NAMALWA (cell line): ENCODE measurements around the gene AHR.
A peak's percentile ranks its signal among the peaks of the same experiment; 100 is the strongest.

ENCODE experiments used
- DNase-seq: peaks from one replicate; pipeline ENCODE4 v3.0.0-alpha.2; 2015; ENCODE audit warnings: low spot score

Gene AHR

DNA sequence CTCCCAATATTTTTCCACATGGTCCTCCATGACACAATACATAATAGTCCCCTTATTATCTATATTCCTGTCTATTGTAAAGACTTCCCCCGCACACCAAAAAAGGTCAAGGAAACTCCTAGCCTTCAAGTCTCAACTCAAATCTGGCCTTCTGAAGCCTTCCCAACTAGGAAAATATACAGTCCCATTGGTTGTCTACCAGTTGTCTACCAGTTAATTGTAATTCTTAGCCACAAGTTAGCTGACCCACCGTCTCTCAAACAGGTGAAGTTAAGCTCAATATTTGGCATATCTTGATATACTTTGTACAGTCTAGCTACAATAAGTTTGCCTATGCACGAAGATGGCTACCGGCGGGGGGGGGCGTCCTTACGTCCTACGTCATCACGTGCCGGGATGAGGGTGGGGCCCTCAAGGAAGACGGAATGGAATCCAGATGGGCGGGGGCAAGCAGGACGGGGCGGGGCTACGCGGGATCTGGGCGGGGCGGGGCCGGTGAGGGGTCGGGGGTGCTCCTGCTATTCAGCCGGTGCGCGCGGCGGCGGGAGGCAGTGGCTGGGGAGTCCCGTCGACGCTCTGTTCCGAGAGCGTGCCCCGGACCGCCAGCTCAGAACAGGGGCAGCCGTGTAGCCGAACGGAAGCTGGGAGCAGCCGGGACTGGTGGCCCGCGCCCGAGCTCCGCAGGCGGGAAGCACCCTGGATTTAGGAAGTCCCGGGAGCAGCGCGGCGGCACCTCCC is at the start of gene AHR:
TSS of gene AHR (plus strand) at position 551 of the 738 bp plus-strand sequence. CDS start 613 bp downstream, outside the sequence.
- DNase-seq = no peak

DNA sequence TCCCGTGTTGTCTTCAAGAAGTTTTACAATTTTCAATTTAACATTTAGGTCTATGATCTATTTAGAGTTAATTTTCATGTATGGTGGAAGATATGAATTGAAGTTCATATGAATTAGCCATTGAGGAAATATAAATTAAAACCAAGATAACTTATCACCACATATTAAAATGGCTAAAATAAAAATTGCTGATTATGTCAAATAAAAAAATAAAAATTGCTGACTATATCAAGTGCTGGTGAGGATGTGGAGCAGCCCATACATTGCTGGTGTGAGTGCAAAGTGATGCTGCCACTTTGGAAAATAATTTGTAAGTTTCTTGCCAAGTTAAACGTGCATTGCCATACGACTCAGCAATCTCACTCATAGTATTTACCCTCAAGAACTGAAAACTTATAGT is 44.6 kb upstream of the AHR start:
- no peak for DNase-seq

DNA sequence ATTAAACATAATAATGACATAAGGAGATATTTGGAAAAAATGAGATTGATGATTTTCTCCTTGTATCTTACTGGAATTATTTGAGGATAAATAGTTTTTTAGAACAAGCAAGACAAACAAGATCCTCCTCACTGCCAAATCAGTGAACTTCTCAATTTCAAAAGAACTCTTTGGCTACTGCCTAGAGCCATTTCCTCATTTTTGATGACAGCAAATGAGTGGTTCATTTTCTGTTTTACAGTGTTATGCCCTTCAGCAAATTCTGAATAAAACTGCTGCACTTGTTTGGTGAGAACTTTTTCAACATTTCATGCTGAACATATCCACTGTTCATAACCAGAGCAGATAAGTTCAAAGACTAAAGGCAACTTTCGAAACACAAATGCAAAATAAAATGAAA is 42.5 kb upstream of the AHR start:
- DNase-seq = no peak

DNA sequence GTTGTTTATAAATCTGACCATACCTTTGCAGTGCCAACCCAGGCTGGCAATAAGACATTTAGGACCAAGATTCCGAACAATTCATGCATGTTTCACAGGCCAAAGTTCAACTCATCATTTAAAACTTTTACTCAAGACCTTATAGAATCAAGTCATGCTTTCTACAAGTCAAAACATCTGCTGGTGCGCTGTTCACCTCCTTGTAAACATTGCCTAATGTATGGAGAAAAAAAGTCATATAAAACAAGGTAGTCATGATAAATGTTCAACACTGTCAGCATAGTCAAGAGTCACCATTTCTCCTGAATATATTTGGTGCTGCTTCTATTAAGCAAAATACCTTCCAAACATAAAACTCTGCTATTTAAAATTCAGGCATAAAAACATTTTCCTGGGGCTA is 42.1 kb upstream of the AHR start:
- no peak for DNase-seq

DNA sequence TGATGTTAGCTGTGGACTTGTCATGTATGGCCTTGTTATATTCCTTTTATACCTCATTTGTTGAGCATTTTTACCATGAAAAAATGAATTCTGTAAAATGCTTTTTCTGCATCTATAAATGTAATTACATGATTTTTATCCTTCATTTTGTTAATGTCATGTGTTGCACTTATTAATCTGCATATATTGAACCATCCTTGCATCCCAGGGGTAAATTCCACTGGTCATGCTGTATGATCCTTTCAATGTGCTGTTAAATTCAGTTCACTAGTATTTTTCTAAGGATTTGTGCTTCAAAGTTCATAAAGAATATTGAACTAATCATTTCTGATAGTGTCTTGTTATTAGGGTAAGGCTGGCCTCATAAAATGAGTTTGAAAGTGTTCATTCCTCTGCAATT is 31.9 kb upstream of the AHR start:
- DNase-seq = no peak

DNA sequence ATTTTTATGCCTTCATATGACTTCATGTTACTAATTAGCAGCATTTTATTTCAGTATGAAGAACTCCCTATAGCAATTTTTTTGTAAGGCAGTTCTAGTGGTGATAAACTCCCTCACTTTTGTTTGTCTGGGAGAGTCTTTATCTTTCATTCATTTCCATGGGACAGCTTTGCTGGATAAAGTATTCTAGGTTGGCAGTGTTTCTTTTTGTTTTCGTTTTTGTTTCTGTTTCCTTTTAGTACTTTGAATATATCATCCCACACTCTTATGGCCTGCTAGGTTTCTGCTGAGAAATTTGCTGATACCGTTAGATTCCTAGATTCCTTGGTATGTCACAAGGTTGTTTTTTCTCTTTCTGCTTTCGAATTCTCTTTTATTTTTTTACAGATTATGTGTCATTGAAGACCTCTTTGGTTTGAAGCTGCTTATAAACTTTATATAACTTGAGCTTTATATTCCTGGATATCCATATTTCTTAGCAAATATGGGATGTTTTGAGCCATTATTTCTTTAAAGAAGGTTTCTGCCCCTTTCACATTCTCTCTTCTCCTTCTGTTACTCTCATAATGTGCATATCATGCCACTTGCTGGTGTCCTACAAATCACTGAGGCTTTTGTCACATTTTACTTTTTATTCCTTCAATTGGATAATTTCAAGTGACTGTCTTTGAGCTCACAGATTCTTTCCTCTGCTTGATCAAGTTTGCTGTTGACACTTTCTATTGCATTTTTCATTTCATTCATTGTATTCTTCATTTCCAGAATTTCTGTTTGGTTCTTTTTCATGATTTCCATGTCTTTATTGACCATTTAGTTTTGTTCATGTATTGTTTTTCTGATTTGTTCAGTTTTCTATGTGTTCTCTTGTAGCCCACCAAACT is 28.9 kb upstream of the AHR start:
- no peak for DNase-seq

DNA sequence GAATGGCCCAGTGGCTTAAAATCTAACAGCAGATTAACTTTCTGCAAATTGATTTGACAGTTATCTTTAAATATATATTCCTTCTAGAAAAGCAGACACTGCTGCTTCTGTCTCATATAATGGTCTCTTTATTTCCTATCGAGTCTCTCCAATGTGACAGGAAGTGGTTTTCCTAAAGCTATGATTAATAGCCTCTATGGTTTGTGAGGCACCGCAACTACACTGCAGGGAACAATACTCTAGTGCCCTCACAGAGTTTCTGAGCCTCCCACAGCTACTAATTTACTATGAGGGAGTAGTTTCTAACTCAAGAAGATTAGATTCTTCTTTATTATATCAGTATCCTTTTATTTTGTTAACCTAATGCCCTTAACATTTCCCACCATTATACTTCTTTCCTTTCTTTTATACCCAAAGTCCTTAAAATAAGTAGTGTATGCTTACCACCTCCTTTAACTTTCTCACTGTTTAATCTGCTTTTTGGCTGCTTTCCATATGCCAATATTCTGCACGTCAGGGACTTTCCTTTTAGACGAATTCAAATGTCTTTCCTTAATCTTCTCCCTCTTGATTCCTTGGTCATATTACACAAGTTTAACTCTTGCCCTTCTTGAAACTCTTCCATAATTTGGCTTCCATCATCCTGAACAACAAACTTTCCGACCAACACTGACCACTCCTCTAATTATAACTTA is 23.8 kb upstream of the AHR start:
- no peak for DNase-seq

DNA sequence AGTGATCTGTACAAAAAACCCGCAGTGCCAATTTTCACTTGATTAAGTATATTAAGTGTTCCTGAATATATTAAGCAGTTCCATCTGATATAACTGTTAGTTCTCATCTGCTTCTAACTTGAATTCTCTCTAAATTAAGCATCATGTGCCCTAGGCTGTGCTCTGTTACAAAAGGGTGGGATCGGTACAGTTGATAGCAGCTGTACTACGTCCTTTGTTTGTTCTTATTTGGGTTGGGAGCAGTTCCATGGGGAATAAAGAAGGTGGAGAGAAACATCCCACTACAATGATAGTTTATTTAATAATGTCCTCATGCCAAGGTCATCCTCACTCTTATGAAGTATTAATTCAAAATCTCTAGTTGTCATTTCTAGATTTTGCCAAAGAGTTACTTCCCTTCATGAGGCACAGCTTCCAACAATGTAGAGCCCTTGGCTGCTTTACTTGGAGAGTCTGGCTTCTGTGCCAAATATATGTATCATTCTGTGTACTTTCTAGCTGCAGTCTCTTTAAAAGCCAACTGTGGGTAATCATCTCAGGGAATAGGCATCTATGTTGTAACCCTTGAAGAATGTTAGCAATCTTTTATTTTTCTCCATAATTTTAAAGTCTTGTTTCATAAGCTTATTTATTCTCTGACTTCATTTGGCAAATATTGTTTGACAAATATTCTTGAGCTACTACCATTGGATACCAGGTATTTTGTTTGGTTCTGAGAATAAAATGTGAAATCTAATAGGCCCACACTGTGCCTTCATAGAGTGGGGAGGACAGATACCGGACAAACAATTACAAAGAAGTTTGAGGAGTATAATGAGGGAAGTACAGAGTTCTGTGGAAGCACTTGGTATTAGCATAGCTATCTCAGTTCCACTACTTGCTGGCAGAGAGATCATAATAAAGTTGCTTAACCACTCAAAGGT is 22.4 kb upstream of the AHR start:
- no peak for DNase-seq

DNA sequence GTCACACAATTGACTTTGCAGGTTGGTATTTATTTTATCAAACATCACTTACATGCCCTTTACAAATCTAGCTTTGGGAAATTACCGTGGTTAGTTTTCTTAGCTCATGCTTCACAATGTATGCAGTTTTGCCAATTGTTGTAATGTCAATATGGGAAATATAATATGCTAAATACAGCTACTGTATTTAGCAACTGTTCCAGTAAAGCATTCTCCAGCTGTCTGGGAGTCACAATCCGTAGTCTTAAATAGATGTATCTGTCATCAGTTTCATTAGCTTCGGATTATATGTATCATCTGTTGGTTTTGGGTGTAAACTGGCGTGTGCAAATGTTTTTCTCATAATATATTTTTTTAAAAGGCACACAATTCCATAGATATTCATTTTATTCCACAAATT is 19.4 kb upstream of the AHR start:
- no peak for DNase-seq

DNA sequence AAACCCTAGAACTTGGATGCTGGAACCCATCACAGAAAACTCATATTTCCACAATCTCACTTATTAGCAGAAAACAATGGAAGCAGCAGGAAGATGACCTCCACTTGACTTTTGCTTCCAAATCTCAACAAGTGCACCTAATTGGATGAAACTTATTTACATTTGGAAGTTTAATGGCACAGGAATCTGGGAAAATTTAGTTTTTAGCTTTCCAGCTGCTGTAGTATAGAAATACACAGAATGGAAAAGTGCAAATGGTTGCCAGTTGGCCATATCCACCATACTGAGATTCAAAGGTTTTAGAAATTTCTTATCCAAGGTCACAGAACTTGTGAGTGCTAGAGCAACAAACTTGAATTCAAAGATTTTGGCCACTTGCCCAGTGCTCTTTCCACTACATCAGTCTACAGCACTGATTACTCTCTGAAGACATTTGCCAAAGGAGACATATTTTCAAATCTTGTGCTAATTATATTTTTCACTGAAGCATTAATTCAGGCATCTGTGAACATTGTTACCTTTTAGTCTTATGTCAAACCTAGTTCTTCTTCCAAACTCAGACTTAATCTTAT is 9.3 kb upstream of the AHR start:
- DNase-seq = no peak

DNA sequence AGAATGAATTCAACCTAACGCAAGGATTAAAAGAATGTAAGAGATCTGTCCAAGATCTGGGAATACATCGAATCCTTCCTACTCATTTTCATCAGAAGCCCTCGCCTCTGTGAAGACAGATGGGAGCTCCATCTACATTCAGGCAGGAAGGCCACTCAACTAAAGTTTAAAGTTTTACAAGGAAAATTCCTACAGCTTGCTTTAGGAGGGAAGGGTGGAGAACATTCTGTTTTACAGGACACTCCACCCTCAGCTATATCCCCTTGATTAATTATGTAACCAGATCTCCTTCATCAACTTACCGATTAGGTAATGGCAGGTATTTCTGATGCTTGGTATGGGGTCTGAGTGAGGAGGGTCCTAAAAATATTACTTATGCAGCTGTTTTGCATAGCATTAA is 5.6 kb upstream of the AHR start:
- DNase-seq = no peak

DNA sequence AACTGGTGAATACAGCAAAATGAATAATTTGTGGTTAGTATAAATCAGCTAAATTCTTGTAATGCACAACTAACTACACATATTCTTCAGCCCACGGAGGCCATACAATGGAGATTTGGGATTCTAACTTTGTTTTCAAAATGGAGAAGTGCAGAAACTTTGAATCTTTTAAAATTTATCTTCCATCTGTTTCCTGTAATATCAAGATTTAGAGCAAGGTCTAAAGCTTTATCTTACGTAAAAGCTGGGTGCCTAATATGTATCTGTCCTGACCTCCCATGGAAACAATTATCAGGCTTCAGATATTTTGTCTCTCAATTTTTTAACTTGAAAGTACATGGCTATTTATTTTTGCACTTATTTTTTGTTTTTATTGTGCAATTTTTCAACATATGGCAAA is 5.0 kb upstream of the AHR start:
- DNase-seq = no peak

DNA sequence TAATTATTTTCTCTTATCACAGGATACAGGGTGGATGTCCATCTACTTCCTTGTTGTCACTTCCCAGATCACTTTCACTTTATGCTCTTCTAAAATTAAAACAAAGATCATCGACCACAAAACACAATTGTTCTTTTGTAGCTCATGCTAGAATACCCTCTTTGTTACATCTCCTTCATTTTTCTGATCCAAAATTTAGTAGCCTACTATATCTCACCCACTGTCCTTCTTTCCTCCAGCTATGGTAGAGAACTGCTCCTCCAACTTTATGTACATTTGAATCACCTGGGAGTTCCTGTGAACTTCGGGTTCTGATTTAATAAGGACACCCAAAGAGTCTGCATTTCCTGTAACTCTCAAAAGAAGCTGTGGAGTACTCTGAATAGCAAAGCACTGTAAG is 1.2 kb upstream of the AHR start:
- no peak for DNase-seq

DNA sequence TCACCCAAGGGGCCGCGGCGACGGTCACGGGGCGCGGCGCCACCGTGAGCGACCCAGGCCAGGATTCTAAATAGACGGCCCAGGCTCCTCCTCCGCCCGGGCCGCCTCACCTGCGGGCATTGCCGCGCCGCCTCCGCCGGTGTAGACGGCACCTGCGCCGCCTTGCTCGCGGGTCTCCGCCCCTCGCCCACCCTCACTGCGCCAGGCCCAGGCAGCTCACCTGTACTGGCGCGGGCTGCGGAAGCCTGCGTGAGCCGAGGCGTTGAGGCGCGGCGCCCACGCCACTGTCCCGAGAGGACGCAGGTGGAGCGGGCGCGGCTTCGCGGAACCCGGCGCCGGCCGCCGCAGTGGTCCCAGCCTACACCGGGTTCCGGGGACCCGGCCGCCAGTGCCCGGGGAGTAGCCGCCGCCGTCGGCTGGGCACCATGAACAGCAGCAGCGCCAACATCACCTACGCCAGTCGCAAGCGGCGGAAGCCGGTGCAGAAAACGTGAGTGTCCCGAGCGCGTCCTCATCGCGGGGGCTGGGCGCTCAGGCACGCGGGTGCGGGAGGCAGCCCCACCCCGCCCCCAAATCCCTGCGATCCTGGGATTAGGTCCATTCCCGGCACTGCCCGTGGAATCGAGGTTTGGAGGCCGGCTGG is 509 bp downstream of the AHR start:
- no peak for DNase-seq

DNA sequence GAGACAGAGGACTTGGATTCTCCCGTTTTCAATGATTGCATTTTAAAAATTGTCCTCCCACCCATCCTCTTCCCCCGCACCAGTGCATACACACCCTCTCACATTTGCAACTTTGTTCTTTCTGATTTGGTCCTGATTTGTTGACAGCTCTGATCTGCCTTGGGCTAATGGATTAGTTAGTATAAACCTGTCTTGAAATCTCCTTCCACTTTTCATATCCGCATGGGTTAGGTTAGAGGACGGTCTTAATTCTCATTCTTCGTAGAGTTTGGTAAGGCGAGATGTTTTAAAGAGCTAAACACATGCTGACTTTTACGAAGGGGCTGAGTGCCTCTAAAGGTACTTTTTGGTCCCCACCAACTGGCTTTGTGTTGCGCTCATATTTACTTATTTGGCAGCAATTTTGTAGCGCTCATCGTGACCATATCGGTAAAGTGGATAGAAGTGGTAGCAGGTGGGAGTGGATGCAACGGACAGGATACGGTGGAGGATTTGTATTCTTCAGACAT is 1.1 kb downstream of the AHR start:
- no peak for DNase-seq

DNA sequence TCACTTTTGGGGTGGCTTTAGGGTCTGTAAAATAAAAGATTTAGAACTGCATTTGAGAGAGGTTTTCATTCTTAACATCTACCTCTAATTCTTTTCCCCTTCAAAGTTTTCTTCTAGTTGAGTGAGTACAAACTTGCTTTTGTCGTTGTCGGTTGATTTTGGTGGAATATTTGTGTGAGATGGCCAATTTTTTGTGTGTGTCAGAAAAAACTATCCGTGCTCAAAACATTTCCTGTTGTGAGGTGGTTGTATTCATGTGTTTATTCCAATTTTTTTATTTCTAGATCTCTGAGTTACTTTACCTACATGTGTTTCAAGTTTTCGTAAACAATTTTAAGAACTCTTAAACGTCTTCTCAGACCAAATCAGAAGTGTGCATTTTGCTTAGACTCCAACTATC is 1.6 kb downstream of the AHR start:
- DNase-seq = no peak

DNA sequence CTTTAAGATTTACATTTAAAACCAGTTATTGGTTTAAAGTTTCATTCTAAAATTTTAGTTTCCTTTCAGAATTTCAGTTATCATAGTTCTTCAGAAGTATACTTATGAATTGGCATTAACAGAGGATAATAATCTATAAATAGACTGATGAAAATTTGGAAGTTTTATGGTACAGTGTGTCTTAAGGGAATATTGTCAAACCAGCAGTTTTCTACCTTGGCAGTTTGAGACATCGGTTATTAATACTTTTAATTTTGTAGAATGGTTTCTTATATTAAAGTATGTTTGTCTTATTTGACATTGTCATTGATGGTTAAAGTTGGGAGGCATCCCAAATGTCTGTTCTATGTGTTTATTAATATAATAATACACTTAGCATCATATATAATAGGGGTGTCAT is 2.0 kb downstream of the AHR start:
- DNase-seq = no peak

DNA sequence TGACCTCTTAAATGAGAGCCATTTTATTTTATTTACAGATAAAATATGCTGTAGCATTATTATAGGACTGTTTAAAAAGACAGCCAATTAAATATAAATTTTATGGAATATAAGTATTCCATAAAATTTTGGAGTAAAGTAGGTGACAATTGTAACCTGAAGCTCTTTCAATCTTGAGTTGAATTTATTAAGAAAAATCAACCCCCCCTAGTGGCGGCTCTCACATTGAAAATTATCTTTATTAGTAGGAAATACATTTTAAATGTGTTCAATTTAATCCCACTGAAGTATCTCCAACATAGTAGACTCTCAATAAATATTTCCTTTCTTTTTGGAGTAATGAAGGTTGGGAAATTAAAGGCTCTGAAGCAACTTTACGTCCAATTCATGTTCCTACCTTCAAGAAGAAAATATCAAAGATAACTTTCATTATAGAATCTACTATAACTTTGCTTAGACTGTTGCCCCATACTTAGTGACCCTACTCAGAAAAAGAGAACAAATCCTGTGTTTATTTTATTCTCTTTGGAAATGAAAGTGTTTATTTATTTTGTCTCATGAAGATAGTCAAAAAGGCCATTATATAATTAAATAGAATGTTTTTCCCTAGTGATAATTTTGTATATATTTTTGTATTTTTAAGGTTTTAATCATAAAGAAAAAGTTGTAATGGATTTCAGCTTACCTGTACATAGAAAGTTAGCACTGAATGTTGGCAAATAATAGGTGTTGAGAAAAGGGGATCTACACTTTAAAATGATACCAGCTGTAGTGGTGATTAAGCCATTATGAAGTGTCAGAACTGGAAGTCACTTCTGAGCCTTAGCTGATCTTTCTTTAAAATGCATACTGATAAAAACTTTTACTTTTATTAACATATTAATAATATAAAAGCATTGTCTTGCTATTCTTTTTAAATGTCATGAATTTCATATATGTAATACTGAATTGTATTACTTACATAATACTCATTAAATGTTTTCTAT is 3.3 kb downstream of the AHR start:
- peak; percentile 62 for DNase-seq

DNA sequence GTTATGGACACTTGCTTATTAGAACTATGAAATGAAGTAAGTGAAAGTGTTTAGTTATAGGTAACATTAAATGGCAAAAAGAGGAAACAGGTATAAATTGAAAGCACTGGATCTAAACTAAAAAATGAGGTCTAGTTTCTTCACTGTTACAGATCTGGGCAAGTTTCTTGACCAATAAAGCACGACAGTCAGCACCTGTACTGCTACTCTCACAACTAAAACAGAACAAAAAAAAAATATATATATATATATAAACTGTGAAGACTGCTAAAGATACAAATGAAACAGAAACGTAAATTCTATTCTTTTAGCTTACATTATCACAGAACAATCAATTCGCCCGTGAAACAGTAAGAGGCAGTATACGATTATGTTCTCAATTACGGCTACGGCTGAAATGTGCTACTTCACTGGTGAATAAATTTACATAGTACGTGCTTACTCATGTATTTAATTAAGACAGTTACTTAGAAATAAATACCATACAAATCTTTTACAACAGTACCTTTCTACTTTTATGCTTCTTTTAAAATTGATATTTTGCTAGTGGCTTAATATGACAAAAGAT is 4.2 kb downstream of the AHR start:
- no peak for DNase-seq
